Metanephros (tissue), 2 donors: ENCODE measurements around the gene ALOXE3. TPM values are rescaled to one million over a fixed set of nuclear protein-coding genes. Genes with fewer than 3 reads are reported as not detected.

Experiments
- small RNA-seq: library from RNA; depleted of rRNA; stranded (forward); fragments of <200 nt; gene quantifications from one replicate; pipeline ENCODE3, GENCODE V24; 2014; ENCODE audit warnings: low replicate concordance
- total RNA-seq: library from RNA; depleted of rRNA; stranded (reverse); fragments of >200 nt; gene quantifications from one replicate; pipeline ENCODE4 v1.2.3, GENCODE V29; 2014

The ALOXE3 gene
- not detected for total RNA-seq

DNA sequence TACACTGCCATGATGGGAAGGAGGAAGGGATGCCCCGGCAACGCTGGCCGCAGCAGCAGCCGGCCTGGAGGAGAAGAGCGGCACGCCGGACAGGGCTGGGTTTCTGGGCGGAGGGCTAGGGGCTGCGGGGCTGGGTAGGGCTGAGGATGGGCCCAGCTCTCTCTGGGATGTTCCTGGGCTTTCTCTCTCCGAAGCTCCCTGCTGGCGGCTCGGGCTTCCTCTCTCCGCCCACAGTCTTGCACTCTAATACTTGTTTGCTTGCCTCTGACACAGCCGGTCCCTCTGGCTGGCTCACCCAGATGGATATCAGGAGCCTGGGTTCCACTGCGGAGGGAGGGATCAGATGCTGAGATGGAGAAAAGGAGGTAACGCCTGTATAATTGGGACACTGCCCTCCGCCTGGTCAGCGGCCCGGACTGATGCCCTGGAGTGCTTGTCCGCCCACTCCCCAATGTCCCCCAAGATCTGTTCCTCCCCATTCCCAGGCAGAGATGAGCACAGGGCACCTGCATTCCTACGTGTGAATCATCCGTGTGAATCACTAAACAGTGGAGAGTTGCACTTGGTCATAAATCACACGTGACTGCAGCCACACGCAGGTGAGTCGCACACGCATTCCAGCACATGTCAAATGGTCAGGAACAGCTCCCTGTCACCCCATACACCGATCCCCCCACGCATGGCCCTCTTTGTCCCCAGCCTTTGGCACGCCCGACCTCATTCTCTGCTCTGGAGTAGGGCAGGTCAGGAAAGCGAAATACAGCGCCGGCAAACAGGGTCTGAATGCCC lies at the start of gene ALOXE3:
ALOXE3 (minus strand) TSS at position 535 of the 789 bp plus-strand sequence; CDS start at position 11, 524 bp downstream.

GRCh38 chr17:8162233-8162996 lies 44.1 kb upstream of the ALOXE3 start, which contains the start of gene VAMP2:
TSS of gene VAMP2 (minus strand) at chr17:8162948. CDS start at chr17:8162879, 69 bp downstream.

DNA sequence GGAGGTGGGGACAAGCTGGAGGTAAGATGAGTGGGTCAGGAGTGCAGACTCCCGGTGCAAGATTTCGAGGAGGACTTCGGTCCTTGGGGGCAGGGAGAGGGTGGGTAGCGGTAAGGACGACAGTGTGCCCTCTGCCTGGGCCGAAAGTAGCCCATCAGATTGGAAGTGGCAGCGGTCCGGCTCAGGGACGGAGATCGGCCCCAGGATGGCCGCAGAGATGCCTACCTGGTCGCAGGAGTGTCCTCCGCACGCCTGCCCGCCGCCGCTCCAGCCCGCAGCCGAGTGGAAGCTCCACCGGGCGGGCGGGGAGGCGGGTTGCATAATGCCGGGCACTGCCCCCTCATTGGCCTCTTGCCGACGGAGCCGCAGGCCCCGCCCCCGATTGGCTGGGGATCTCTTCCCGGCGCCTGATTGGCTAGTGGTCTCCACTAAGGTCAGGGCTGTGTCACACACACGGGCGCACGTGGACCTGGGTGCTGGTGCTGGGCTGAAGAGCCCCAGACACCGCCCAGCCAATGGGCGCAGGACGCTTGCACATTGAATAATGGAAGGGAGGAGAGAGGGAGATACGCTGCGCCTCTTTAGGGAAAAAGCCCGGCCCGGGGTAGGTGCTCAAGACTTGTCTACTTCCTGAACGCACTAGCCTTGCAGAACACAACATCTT lies 33.9 kb upstream of the ALOXE3 start, which contains the start of gene PER1:
PER1 (minus strand) TSS at position 293 of the 664 bp plus-strand sequence. CDS start 1,698 bp downstream, outside the sequence.

DNA sequence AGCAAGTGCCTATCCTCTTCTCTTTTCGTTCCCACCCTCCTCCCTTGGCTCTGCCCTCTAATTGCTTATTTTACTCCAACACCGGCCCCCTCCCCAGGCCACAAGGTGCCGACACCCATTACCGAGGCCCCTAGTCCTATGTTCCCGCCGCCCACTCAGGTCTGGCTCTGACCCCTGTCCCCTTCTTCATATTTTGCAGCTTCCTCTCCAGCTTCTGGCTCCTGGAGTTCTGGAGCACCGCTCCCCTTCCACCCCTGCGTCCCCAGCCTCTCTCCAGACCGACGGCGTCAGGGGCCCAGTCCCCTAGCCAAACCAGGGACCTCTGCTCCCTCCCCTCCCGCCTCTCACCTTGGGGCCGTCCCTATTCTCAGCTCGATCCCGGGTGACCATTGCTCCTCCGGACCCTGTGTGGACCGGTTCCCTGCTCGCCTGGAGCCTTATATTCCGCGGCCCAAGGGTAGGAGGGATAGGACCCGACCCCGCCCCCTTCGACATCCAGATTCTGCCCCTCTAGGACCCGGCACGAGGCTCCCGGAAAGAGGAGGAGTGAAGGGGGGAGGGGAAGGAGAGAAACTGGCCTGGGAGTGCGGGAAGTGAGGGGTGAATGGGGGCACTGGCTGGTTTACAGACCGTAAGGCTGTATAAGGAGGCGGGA lies 5.5 kb upstream of the ALOXE3 start, which contains the start of gene HES7:
HES7 (minus strand) TSS at position 412 of the 655 bp plus-strand sequence; CDS start at position 390, 22 bp downstream.

GRCh38 chr17:8087075-8087951 lies 31.0 kb downstream of the ALOXE3 start, which contains the start of gene ALOX12B:
TSS of gene ALOX12B (minus strand) at chr17:8087716. CDS start at chr17:8087442, 274 bp downstream.

Small RNA genes lying within 50 kb of the gene (small RNA-seq; reads per million reads assigned to genes)
- not detected for gene MIR4314

Other genes with a start within 250 kb of the ALOXE3 start
- gene CHD3, start 229.7 kb downstream of the ALOXE3 start, total RNA-seq: 136 TPM
- 7.0 TPM for gene RNF227, start 202.2 kb downstream of the ALOXE3 start, total RNA-seq
- 4.1 TPM for gene KCNAB3, start 188.7 kb downstream of the ALOXE3 start, total RNA-seq
- 30.5 TPM for gene TRAPPC1, start 186.6 kb downstream of the ALOXE3 start, total RNA-seq
- 36.7 TPM for gene CNTROB, start 186.3 kb downstream of the ALOXE3 start, total RNA-seq
- 0.23 TPM for gene GUCY2D, start 115.9 kb downstream of the ALOXE3 start, total RNA-seq
- 0.99 TPM for gene ALOX15B, start 79.5 kb downstream of the ALOXE3 start, total RNA-seq
- gene ALOX12B, start 30.8 kb downstream of the ALOXE3 start, total RNA-seq: 0.41 TPM
- gene HES7, start 5.6 kb upstream of the ALOXE3 start, total RNA-seq: not detected
- gene PER1, start 33.9 kb upstream of the ALOXE3 start, total RNA-seq: 99.8 TPM
- 45.4 TPM for gene VAMP2, start 44.4 kb upstream of the ALOXE3 start, total RNA-seq
- gene TMEM107, start 57.9 kb upstream of the ALOXE3 start, total RNA-seq: 31.2 TPM
- 9.8 TPM for gene BORCS6, start 71.7 kb upstream of the ALOXE3 start, total RNA-seq
- 23.1 TPM for gene AURKB, start 92.1 kb upstream of the ALOXE3 start, total RNA-seq
- 18.3 TPM for gene CTC1, start 129.5 kb upstream of the ALOXE3 start, total RNA-seq
- gene PFAS, start 130.8 kb upstream of the ALOXE3 start, total RNA-seq: 44.3 TPM
- 13.3 TPM for gene RANGRF, start 170.2 kb upstream of the ALOXE3 start, total RNA-seq
- 4.8 TPM for gene SLC25A35, start 176.9 kb upstream of the ALOXE3 start, total RNA-seq
- gene ARHGEF15, start 191.7 kb upstream of the ALOXE3 start, total RNA-seq: 10.9 TPM
- not detected for gene ODF4, start 221.3 kb upstream of the ALOXE3 start, total RNA-seq